Keratinocyte (primary cell): ENCODE results near the gene ALDH4A1. TPM values are rescaled to one million over a fixed set of nuclear protein-coding genes. Genes with fewer than 3 reads are reported as not detected.

Experiments used
- DNase-seq: peaks from one replicate; pipeline ENCODE4 v3.0.0-alpha.2; 2011; ENCODE audit warnings: low read depth, missing footprints, low spot score
- FAIRE-seq: peaks from 2 replicates; lab custom pipeline; 2011; peaks lifted over from hg19 to GRCh38; lab: Jason Lieb, UNC
- H2AFZ ChIP-seq: 2 replicates; pipeline ENCODE4 v1.6.0; 2012; ENCODE audit warnings: low read length, control low read depth, inconsistent platforms; ENCODE audit not compliant: control insufficient read depth
- H3K27ac ChIP-seq: 2 replicates; pipeline ENCODE4 v1.5.1; 2011; ENCODE audit warnings: low read length; ENCODE audit not compliant: control insufficient read depth, insufficient read depth
- H3K27me3 ChIP-seq: 3 replicates; pipeline ENCODE4 v1.6.0; 2011; ENCODE audit warnings: low read length; ENCODE audit not compliant: control insufficient read depth, insufficient read depth; ENCODE audit errors: extremely low read depth
- H3K36me3 ChIP-seq, 2 experiments: 2 replicates in 1 of 2; 3 replicates in 1 of 2; pipeline ENCODE4 v1.5.1; 2011; ENCODE audit warnings: low read length in 2 of 2, mild to moderate bottlenecking in 1 of 2; ENCODE audit not compliant: control insufficient read depth in 2 of 2, insufficient read depth in 2 of 2; ENCODE audit errors: extremely low read depth in 1 of 2
- H3K4me1 ChIP-seq: 3 replicates; pipeline ENCODE4 v1.5.1; 2011; ENCODE audit warnings: low read length; ENCODE audit not compliant: control insufficient read depth, insufficient read depth; ENCODE audit errors: extremely low read depth
- H3K4me2 ChIP-seq: 3 replicates; pipeline ENCODE4 v1.6.0; 2011; ENCODE audit warnings: low read depth, low read length; ENCODE audit not compliant: control insufficient read depth, insufficient read depth; ENCODE audit errors: extremely low read depth
- H3K4me3 ChIP-seq, 3 experiments: fragments of 200-600 bp in 1 of 3; sonication (generic) in 1 of 3; 2 replicates in 2 of 3; 3 replicates in 1 of 3; pipeline ENCODE4 v1.5.1; 2011 to 2016; ENCODE audit warnings: low read length in 3 of 3, mild to moderate bottlenecking in 3 of 3, control low read depth in 2 of 3, inconsistent platforms in 1 of 3, low read depth in 1 of 3, mixed read lengths in 1 of 3, mixed run types in 1 of 3, moderate library complexity in 1 of 3; ENCODE audit not compliant: control insufficient read depth in 2 of 3, insufficient read depth in 2 of 3; ENCODE audit errors: extremely low read depth in 1 of 3
- H3K79me2 ChIP-seq: 2 replicates; pipeline ENCODE4 v1.6.0; 2012; ENCODE audit warnings: low read length; ENCODE audit not compliant: control insufficient read depth, insufficient read depth
- H3K9ac ChIP-seq: 3 replicates; pipeline ENCODE4 v1.6.0; 2011; ENCODE audit warnings: low read length; ENCODE audit not compliant: control insufficient read depth, insufficient read depth; ENCODE audit errors: extremely low read depth
- H3K9me1 ChIP-seq: 3 replicates; pipeline ENCODE4 v1.6.0; 2011; ENCODE audit warnings: low read length; ENCODE audit not compliant: control insufficient read depth, insufficient read depth; ENCODE audit errors: extremely low read depth
- H3K9me3 ChIP-seq: 2 replicates; pipeline ENCODE4 v1.5.1; 2012; ENCODE audit warnings: low read depth, low read length; ENCODE audit not compliant: control insufficient read depth
- H4K20me1 ChIP-seq: 3 replicates; pipeline ENCODE4 v1.6.0; 2011; ENCODE audit warnings: low read length; ENCODE audit not compliant: control insufficient read depth, insufficient read depth; ENCODE audit errors: extremely low read depth
- EZH2 ChIP-seq: IDR thresholded peaks from one replicate; pipeline ENCODE4 v1.6.1; 2012; ENCODE audit warnings: inconsistent platforms, mild to moderate bottlenecking, low read length, moderate library complexity
- dilution Hi-C: fragments of 300-500 bp; cut with MboI; formaldehyde crosslinking; loops from one replicate; pipeline ENCODE4 v1.7.0; 2020; ENCODE audit warnings: low sequenced_read_pairs; ENCODE audit not compliant: extremely low pct_ligation_motif_present
- polyA plus RNA-seq, 5 experiments: library from polyadenylated mRNA; depleted of rRNA in 3 of 5; stranded (reverse) in 3 of 5; stranded (forward) in 1 of 5; unstranded in 1 of 5; fragments of >200 nt; gene quantifications; 1 replicate in 1 of 5; 2 replicates in 3 of 5; 3 replicates in 1 of 5; pipeline versions ENCODE4 v1.2.1 to v1.2.3, GENCODE V29; 2011 to 2012; ENCODE audit warnings: missing spikeins in 2 of 5, low read depth in 1 of 5, low replicate concordance in 1 of 5
- TF ChIP-seq, protein P1 (sequence below), 3 experiments: IDR thresholded peaks in 1 of 3; conservative IDR thresholded peaks in 1 of 3; optimal IDR thresholded peaks in 1 of 3; 2 replicates in 2 of 3; 3 replicates in 1 of 3; pipeline versions ENCODE3 to v1.5.1; 2011; ENCODE audit warnings: low read length in 3 of 3, mild to moderate bottlenecking in 3 of 3, moderate library complexity in 2 of 3, control low read depth in 1 of 3, inconsistent platforms in 1 of 3; ENCODE audit not compliant: insufficient read depth in 2 of 3; ENCODE audit errors: extremely low read depth in 1 of 3

Gene ALDH4A1
- polyA plus RNA-seq, 1 donor (not counting 4 experiments of a cell fraction or from before 2014, with no cell fraction given): 52.7 TPM

DNA sequence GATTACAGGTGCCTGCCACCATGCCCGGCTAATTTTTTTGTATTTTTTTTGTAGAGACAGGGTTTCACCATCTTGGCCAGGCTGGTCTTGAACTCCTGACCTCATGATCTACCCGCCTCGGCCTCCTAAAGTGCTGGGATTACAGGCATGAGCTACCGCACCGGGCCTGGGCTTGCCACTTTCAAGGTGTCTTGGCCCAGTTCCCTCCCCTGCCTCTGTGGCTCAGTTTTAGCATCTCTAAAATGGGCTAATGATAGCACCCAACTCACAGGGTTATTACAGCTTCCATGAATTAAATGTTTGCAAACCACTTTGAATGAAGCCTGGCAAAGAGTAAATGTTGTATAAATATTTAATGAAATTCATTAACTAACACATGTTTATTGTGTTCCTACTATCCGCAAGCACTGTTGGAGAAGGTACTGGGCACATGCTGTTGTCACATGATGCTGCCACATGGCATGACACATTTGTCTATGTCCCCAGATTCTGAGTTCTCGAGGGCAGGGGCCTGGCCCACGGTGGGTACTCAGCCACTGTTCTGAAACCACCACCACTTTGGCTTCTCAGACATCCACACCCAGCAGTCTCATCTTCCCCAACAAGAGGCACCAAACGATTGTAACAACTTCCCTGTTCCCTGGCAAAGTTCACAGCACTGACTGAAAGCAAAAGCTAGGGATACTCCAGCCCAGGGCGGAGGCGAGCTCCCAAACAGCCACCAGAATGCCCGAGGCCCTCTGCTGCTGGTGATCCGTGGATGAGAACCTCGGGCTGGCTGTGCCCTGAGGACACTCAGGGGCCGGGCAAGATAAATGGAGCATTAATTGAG, 44.4 kb upstream of the ALDH4A1 start:
- dilution Hi-C loops: no loop called here
- no peak overlapping the region for H2AFZ ChIP-seq
- peak; percentile 44 for FAIRE-seq

DNA sequence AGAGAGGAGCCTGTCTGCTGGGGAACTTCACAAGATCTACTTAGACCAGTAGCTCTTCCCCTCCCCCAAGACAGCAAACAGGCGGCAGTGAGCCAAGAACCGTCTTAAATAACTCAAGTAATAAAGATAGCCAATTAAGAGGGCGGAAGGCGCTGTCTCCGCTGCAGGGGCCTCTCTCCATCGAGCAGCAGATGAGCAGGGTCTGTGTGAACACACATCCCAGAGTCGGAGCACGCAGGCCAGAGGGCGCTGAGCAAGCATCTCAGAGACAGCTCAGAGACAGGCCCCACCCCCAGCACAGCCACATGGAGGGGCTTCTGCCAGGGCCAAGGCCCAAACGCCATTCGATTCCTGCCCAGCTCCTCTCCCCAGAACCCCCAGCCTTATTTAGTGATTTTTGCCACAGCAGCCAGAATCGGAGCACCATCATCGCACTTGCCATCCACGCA, 43.1 kb upstream of the ALDH4A1 start:
- no peaks in the 10 kb centered on the region for H3K9me3 ChIP-seq
- peaks cover 2% of the 10 kb centered on the region for H3K9me1 ChIP-seq
- peaks cover 90% of the 10 kb centered on the region for H3K4me1 ChIP-seq
- H3K27me3 ChIP-seq: no peaks in the 10 kb centered on the region
- no peak overlapping the region for H2AFZ ChIP-seq
- H3K79me2 ChIP-seq: peaks cover 100% of the 10 kb centered on the region
- DNase-seq (no peak), FAIRE-seq (no peak)
- dilution Hi-C loops: no loop called here
- TF ChIP-seq, protein P1, sequence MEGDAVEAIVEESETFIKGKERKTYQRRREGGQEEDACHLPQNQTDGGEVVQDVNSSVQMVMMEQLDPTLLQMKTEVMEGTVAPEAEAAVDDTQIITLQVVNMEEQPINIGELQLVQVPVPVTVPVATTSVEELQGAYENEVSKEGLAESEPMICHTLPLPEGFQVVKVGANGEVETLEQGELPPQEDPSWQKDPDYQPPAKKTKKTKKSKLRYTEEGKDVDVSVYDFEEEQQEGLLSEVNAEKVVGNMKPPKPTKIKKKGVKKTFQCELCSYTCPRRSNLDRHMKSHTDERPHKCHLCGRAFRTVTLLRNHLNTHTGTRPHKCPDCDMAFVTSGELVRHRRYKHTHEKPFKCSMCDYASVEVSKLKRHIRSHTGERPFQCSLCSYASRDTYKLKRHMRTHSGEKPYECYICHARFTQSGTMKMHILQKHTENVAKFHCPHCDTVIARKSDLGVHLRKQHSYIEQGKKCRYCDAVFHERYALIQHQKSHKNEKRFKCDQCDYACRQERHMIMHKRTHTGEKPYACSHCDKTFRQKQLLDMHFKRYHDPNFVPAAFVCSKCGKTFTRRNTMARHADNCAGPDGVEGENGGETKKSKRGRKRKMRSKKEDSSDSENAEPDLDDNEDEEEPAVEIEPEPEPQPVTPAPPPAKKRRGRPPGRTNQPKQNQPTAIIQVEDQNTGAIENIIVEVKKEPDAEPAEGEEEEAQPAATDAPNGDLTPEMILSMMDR (optimal IDR thresholded peaks at IDR 0.05 in 1 of 3, IDR thresholded peaks at IDR 0.05 in 1 of 3, conservative IDR thresholded peaks at IDR 0.05 in 1 of 3; ENCODE audit: extremely low read depth in 1 of 3, insufficient read depth in 2 of 3, low read length in 3 of 3): no peak
- no peak for TF ChIP-seq EZH2
- H3K36me3 ChIP-seq: peaks cover 4 to 25% of the 10 kb centered on the region in 2 experiments
- H3K4me3 ChIP-seq: peak overlapping the region in 1 of 3 experiments; percentile 13
- H3K27ac ChIP-seq: peak overlapping the region; percentile 61
- H3K9ac ChIP-seq: peak overlapping the region; percentile 26
- peak overlapping the region; percentile 61 for H3K4me2 ChIP-seq
- peaks cover 5% of the 10 kb centered on the region for H4K20me1 ChIP-seq

More for the DNA sequence above, 44.4 kb upstream of the ALDH4A1 start:
- Histone ChIP-seq H3K27me3 (no peaks in the 10 kb centered on the region), H3K4me3 (peak overlapping the region in 2 of 3 experiments; percentile 38 to 39), H3K9me1 (peaks cover 2% of the 10 kb centered on the region), H3K4me1 (peaks cover 90% of the 10 kb centered on the region), H3K27ac (peak overlapping the region; percentile 81), H3K36me3 (peaks cover 4 to 23% of the 10 kb centered on the region in 2 experiments), H3K9ac (peak overlapping the region; percentile 78), H3K79me2 (peaks cover 100% of the 10 kb centered on the region), H3K9me3 (no peaks in the 10 kb centered on the region), H3K4me2 (peak overlapping the region; percentile 91), H4K20me1 (peaks cover 5% of the 10 kb centered on the region)
- TF ChIP-seq, protein P1 (optimal IDR thresholded peaks at IDR 0.05 in 1 of 3, IDR thresholded peaks at IDR 0.05 in 1 of 3, conservative IDR thresholded peaks at IDR 0.05 in 1 of 3; ENCODE audit: extremely low read depth in 1 of 3, insufficient read depth in 2 of 3, low read length in 3 of 3): no peak
- no peak for TF ChIP-seq EZH2
- DNase-seq: no peak
